ENCODE measurements around the gene GPAT3.

GPAT3 gene

DNA sequence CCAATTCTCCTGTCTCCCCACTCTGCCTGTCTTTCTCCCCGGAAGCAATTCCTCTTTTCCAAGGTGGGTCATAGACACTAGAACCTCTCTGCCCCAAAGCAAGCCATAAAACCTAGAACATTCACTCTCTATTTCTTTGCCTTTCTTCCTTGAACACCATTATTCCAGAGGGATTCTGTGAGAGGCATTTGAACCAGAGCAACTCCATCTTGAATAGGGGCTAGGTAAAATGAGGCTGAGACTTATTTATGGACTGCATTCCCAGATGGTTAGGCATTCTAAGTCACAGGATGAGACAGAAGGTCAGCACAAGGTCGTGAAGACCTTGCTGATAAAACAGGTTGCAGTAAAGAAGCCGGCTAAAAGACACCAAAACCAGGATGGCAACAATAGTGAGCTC lies 13.7 kb upstream of the GPAT3 start:
- Histone ChIP-seq H3K9me3 (ENCODE audit: control insufficient read depth, insufficient read depth, low read length) (no peaks in the 10 kb centered on the region), H3K9ac (ENCODE audit: low read depth, low read length) (no peak overlapping the region), H3K36me3 (ENCODE audit: insufficient read depth, low read length) (no peaks in the 10 kb centered on the region), H3K4me1 (ENCODE audit: insufficient read depth, low read length) (no peaks in the 10 kb centered on the region)

DNA sequence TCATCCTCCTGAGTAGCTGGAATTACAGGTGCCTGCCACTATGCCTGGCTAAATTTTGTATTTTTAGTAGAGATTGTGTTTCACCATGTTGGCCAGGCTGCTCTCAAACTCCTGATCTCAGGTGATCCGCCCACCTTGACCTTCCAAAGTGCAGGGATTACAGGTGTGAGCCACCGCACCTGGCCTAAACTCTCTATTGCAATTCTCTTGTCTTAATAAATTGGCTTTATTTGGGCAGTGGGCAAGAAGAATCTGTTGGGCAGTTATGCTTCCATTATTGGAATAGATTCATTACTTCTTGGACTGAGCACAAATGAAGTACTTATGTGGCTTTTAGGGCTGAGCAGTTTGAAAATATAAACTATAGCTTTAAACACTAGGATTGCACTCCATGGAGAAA lies 8.2 kb upstream of the GPAT3 start:
- Histone ChIP-seq H3K36me3 (ENCODE audit: insufficient read depth, low read length) (no peaks in the 10 kb centered on the region; the same call in 1 of the 2 replicates), H3K4me1 (ENCODE audit: insufficient read depth, low read length) (no peaks in the 10 kb centered on the region), H3K9me3 (ENCODE audit: control insufficient read depth, insufficient read depth, low read length) (no peaks in the 10 kb centered on the region; the same call in 1 of the 2 replicates), H3K9ac (ENCODE audit: low read depth, low read length) (no peak overlapping the region)

DNA sequence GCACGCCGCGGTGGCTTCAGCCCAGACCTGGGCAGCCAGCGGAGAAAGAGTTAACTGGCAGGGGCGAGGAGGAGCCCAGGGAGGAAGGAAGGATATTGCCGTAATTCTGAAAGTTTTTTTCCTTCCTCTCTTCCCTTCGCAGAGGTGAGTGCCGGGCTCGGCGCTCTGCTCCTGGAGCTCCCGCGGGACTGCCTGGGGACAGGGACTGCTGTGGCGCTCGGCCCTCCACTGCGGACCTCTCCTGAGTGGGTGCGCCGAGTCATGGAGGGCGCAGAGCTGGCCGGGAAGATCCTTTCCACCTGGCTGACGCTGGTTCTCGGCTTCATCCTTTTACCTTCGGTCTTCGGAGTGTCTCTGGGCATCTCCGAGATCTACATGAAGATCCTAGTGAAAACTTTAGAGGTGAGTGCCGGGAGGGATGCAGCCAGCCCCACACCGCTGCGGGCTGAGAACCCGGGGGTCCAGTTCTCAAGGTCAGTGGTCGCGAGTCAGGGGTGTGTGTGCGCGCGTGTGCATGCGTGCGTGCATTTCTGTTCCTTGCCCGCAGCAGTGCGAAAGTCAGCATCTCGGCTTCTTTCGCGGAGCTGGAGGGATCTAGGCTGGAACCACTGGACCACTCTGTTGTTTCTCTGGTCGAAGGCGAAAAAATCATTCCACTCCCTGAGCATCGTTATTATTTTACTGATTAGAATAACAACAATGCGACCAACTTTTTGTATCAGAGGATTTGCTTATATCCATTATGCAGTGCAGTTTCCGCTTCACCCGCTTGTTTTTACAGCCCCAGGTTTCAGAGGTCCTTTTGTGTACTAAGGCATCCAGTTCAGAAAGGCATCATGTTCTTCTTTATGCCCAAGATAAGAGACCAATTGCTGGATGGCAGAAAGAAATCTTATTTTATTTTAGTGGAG lies 709 bp downstream of the GPAT3 start:
- Histone ChIP-seq H3K9ac (ENCODE audit: low read depth, low read length) (peak overlapping the region; percentile 80), H3K4me1 (ENCODE audit: insufficient read depth, low read length) (no peaks in the 10 kb centered on the region), H3K9me3 (ENCODE audit: control insufficient read depth, insufficient read depth, low read length) (no peaks in the 10 kb centered on the region), H3K36me3 (ENCODE audit: insufficient read depth, low read length) (no peaks in the 10 kb centered on the region)

DNA sequence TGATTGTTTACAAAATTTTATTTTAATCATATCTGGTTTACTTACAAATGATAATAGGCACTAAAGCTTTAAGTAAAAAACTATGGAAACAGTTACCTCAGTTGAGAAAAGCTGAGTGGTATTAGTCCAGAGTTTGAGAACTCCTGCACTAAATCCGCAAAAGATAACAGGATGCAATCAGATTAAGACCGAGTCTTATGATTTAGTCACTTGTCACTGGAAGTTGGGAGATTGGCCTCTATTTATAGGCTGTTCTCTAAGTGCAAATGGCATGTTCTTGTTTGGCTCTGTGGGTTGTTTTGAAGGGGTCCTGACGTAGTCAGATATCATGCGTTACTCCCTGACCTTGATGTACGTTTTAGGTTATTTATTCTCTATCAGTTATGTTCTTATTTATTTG lies 6.3 kb downstream of the GPAT3 start:
- Histone ChIP-seq H3K9ac (ENCODE audit: low read depth, low read length) (no peak overlapping the region), H3K9me3 (ENCODE audit: control insufficient read depth, insufficient read depth, low read length) (no peaks in the 10 kb centered on the region), H3K36me3 (ENCODE audit: insufficient read depth, low read length) (no peaks in the 10 kb centered on the region), H3K4me1 (ENCODE audit: insufficient read depth, low read length) (no peaks in the 10 kb centered on the region)

DNA sequence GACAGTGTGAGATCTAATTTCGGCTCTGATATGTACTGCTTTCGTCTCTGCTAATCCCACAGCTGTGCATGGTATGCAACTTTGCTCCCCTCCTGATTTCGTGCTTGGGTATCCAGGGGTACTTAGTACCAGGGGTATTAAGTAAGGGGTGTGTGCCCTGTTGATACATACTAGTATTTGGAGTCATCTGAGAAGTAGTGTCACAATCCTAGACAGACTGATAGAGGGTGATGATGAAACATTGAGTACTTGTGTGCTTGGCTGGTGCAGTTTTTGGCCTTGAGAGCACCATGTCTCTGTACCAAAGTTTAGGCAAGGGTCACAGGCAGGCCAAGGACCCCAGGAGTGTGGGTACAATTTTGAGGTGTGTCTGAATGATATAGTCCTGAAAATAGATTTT lies 10.9 kb downstream of the GPAT3 start:
- Histone ChIP-seq H3K9ac (ENCODE audit: low read depth, low read length) (no peak overlapping the region), H3K9me3 (ENCODE audit: control insufficient read depth, insufficient read depth, low read length) (no peaks in the 10 kb centered on the region), H3K36me3 (ENCODE audit: insufficient read depth, low read length) (no peaks in the 10 kb centered on the region), H3K4me1 (ENCODE audit: insufficient read depth, low read length) (peaks cover 12% of the 10 kb centered on the region)

- Histone ChIP-seq H3K9ac (ENCODE audit: low read depth, low read length) (no peak overlapping the region), H3K4me1 (ENCODE audit: insufficient read depth, low read length) (peaks cover 24% of the 10 kb centered on the region)
Measured at GRCh38 chr4:83548151-83548905, 12.4 kb downstream of the GPAT3 start.

DNA sequence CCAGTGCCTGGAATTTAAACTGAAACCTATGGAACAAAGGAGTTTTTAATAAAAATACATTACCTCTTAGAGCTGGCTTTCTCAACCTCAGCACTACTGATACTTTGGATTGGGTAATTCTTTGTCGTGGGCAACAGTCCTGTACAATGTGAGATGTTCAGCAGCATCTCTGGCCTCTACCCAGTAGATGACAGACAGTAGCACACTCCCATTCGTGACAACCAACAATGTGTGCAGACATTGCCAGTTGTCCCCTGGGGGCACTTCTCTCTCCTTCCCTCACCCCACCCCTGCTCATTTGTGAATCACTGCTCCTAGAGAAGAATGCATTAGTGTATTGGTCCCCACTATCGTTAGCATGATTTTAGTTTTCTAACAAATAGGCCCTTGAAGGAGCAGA lies 16.2 kb downstream of the GPAT3 start:
- Histone ChIP-seq H3K9me3 (ENCODE audit: control insufficient read depth, insufficient read depth, low read length) (no peaks in the 10 kb centered on the region), H3K9ac (ENCODE audit: low read depth, low read length) (no peak overlapping the region), H3K36me3 (ENCODE audit: insufficient read depth, low read length) (no peaks in the 10 kb centered on the region), H3K4me1 (ENCODE audit: insufficient read depth, low read length) (peaks cover 24% of the 10 kb centered on the region)

More at GRCh38 chr4:83548151-83548905, 12.4 kb downstream of the GPAT3 start:
- no peaks in the 10 kb centered on the region for H3K9me3 ChIP-seq (ENCODE audit: control insufficient read depth, insufficient read depth, low read length)
- no peaks in the 10 kb centered on the region for H3K36me3 ChIP-seq (ENCODE audit: insufficient read depth, low read length)

GRCh38 chr4:83552924-83553323 lies 17.0 kb downstream of the GPAT3 start:
- Histone ChIP-seq H3K4me1 (ENCODE audit: insufficient read depth, low read length) (peaks cover 23% of the 10 kb centered on the region), H3K9me3 (ENCODE audit: control insufficient read depth, insufficient read depth, low read length) (no peaks in the 10 kb centered on the region), H3K36me3 (ENCODE audit: insufficient read depth, low read length) (no peaks in the 10 kb centered on the region), H3K9ac (ENCODE audit: low read depth, low read length) (no peak overlapping the region)

DNA sequence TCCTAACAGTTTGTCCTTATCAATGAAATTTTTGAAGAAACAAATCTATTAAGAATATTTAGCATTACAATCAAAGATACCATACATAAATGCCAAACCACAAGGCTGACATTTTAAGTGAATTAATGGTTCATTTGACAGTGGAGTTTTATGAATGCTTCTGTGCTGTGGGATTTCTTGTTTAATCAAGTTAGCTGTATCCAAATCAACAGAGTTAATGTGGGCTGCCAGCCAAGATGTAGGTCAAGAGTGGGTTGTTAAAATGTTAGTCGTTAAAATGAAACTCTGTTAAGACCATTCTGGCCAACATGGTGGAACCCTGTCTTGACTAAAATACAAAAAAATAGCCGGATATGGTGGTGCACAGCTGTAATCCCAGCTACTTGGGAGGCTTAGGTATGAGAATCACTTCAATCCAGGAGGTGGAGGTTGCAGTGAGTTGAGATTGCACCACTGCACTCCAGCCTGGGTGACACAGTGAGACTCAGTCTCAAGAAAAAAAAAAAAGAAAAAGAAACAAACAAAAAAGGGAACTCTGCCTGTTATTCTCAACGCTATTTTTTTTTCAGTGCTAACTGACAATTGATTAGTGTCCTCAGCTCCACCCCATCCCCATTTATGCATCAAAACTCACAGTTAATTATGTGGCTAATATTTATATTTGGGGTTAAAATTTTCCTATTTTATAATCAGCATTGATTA lies 20.2 kb downstream of the GPAT3 start:
- Histone ChIP-seq H3K9ac (ENCODE audit: low read depth, low read length) (no peak overlapping the region), H3K9me3 (ENCODE audit: control insufficient read depth, insufficient read depth, low read length) (no peaks in the 10 kb centered on the region), H3K36me3 (ENCODE audit: insufficient read depth, low read length) (no peaks in the 10 kb centered on the region), H3K4me1 (ENCODE audit: insufficient read depth, low read length) (peaks cover 12% of the 10 kb centered on the region)

DNA sequence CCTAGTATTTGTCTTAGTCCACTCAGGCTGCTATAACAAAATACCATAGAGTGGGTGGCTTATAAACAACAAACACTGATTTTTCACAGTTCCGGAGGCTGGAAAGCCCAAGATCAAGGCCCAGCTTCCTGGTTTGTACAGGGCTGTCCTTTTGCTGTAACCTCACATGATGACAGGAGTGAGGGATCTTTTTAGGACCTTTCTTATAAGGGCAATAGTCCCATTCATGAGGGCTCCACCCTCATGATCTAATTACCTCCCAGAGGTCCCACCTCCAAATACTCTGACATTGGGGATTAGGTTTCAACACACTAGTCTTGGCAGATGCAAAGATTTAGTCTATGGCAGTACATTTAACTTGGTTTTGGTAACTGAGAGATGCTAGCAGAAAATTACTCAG lies 20.9 kb downstream of the GPAT3 start:
- no peaks in the 10 kb centered on the region for H3K9me3 ChIP-seq (ENCODE audit: control insufficient read depth, insufficient read depth, low read length)

DNA sequence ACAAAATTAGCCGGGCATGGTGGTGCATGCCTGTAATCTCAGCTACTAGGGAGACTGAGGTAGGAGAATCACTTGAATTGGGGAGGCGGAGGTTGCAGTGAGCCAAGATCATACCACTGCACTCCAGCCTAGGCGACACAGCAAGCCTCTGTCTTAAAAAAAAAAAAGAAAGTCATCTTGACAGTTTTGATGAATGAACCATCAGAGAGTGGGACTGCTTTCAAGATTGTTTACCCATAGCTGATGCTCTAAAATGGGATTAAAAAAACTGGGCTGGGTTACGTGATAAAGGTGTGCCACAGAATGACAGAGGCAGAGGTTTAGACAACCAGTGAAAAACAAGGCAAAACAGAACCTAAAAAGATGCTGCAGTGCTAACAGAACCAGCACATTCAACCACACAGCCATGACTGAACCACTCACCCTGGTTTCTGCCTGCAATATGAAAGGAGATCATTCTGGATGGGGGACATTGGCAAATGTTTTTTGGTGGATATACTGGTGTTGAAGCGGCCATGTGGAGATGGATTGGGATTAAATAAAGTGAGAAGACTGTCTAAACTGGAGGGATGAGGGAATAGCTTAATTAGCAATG lies 22.2 kb downstream of the GPAT3 start:
- H3K9ac ChIP-seq (ENCODE audit: low read depth, low read length): no peak overlapping the region
- H3K4me1 ChIP-seq (ENCODE audit: insufficient read depth, low read length): no peaks in the 10 kb centered on the region
- no peaks in the 10 kb centered on the region for H3K9me3 ChIP-seq (ENCODE audit: control insufficient read depth, insufficient read depth, low read length)
- no peaks in the 10 kb centered on the region for H3K36me3 ChIP-seq (ENCODE audit: insufficient read depth, low read length)

More for the DNA sequence above, 20.9 kb downstream of the GPAT3 start:
- Histone ChIP-seq H3K4me1 (ENCODE audit: insufficient read depth, low read length) (peaks cover 12% of the 10 kb centered on the region), H3K9ac (ENCODE audit: low read depth, low read length) (no peak overlapping the region), H3K36me3 (ENCODE audit: insufficient read depth, low read length) (no peaks in the 10 kb centered on the region)

GRCh38 chr4:83558680-83559079 lies 22.8 kb downstream of the GPAT3 start:
- no peaks in the 10 kb centered on the region for H3K4me1 ChIP-seq (ENCODE audit: insufficient read depth, low read length)
- no peaks in the 10 kb centered on the region for H3K36me3 ChIP-seq (ENCODE audit: insufficient read depth, low read length)
- H3K9me3 ChIP-seq (ENCODE audit: control insufficient read depth, insufficient read depth, low read length): no peaks in the 10 kb centered on the region
- no peak overlapping the region for H3K9ac ChIP-seq (ENCODE audit: low read depth, low read length)

DNA sequence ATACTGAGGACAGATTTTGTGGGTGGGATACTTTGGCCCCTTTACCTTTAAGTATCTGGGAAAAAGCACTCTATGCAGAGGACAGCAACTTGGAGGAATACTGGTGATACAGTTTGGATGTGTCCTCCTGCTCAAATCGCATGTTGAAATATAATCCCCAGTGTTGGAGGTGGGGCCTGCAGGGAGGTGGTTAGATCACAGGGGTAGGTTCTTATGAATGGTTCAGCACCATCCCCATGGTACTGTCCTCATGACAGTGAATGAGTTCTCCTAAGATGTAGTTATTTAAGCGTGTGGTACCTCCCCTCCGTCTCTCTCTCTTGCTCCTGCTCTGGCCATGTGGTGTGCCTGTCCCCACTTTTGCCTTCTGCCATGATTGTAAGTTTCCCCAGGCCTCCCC lies 24.6 kb downstream of the GPAT3 start:
- H3K4me1 ChIP-seq (ENCODE audit: insufficient read depth, low read length): no peaks in the 10 kb centered on the region
- H3K9ac ChIP-seq (ENCODE audit: low read depth, low read length): no peak overlapping the region

GRCh38 chr4:83561381-83561780 lies 25.5 kb downstream of the GPAT3 start:
- H3K36me3 ChIP-seq (ENCODE audit: insufficient read depth, low read length): no peaks in the 10 kb centered on the region
- H3K9me3 ChIP-seq (ENCODE audit: control insufficient read depth, insufficient read depth, low read length): no peaks in the 10 kb centered on the region
- H3K9ac ChIP-seq (ENCODE audit: low read depth, low read length): no peak overlapping the region
- no peaks in the 10 kb centered on the region for H3K4me1 ChIP-seq (ENCODE audit: insufficient read depth, low read length)

More for the DNA sequence above, 24.6 kb downstream of the GPAT3 start:
- Histone ChIP-seq H3K36me3 (ENCODE audit: insufficient read depth, low read length) (no peaks in the 10 kb centered on the region), H3K9me3 (ENCODE audit: control insufficient read depth, insufficient read depth, low read length) (no peaks in the 10 kb centered on the region)

Data from ES-I3 (cell line).